ENCODE results near the gene ZFP36L2.
"Not testable (repeated sequence)": the region's sequence is repeated elsewhere in the genome, so short reads cannot be mapped to it uniquely, and the experiment has no call there.

Gene ZFP36L2

GRCh38 chr2:43209204-43209717 is 17.1 kb downstream of the ZFP36L2 start:
- no peak for DNase-seq (ENCODE audit: low read depth in 2 of 2)

DNA sequence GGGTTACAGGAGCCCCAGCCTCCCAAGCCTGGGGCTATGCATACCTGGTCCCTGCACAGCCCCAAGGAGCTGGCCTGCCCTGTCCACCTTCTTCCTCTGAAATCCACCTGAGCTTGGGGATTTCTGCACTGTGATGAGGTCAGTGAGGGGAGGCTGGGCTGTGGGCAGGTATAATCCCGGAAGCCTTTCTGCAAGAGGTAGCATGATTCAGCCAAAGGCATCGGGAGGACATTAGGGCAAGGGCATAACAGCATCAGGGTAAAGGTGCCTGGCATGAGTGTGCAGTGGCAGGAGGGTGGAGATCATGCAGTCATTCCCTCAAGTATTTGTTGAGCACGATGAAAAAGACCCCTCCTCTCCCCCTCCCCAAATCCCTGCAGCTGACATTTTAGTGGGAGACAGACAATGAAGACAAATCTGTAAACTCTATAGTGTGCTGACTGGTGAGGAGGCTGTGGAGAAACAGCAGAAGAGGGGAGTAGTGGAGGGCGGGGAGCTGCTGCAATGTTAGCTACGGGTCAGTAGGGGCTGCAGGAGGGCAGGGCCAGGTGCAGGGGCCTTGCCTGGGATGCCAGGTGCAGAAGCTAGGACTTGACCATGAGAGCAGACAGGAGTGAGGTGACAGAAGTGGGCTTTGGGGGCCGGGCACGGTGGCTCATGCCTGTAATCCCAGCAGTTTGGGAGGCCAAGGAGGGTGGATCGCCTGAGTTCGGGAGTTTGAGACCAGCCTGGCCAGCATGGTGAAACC is 18.7 kb downstream of the ZFP36L2 start:
- no peak for DNase-seq (ENCODE audit: low read depth in 2 of 2)

GRCh38 chr2:43206602-43207001 is 19.8 kb downstream of the ZFP36L2 start:
- DNase-seq (ENCODE audit: low read depth in 2 of 2) = no peak

GRCh38 chr2:43203373-43203772 is 23.0 kb downstream of the ZFP36L2 start:
- no peak for DNase-seq (ENCODE audit: low read depth in 2 of 2)

GRCh38 chr2:43202289-43202688 is 24.1 kb downstream of the ZFP36L2 start:
- DNase-seq (ENCODE audit: low read depth in 2 of 2) = no peak

DNA sequence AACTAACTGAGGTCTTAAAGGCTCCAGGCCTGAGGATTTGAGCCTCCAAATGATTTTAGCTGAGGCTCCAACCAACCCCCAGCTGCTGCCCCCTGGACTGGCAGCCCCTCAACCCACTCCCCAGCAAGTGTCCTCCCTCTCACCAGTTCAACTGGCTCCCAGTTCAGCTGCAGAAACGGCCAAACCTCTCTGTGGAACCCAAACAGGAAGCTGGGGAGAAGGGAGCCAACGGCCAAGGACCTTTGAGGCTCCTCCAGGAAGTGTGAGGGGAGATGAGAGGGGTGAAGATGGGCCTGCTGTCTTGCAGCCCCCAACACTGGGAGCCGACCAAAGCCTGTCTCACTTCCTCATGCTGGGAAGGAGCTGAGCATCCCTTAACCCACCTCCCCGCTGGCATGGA is 24.9 kb downstream of the ZFP36L2 start:
- no peak for DNase-seq (ENCODE audit: low read depth in 2 of 2)

- DNase-seq (ENCODE audit: low read depth in 2 of 2) = no peak
Measured at GRCh38 chr2:43201016-43201415, 25.4 kb downstream of the ZFP36L2 start.

DNA sequence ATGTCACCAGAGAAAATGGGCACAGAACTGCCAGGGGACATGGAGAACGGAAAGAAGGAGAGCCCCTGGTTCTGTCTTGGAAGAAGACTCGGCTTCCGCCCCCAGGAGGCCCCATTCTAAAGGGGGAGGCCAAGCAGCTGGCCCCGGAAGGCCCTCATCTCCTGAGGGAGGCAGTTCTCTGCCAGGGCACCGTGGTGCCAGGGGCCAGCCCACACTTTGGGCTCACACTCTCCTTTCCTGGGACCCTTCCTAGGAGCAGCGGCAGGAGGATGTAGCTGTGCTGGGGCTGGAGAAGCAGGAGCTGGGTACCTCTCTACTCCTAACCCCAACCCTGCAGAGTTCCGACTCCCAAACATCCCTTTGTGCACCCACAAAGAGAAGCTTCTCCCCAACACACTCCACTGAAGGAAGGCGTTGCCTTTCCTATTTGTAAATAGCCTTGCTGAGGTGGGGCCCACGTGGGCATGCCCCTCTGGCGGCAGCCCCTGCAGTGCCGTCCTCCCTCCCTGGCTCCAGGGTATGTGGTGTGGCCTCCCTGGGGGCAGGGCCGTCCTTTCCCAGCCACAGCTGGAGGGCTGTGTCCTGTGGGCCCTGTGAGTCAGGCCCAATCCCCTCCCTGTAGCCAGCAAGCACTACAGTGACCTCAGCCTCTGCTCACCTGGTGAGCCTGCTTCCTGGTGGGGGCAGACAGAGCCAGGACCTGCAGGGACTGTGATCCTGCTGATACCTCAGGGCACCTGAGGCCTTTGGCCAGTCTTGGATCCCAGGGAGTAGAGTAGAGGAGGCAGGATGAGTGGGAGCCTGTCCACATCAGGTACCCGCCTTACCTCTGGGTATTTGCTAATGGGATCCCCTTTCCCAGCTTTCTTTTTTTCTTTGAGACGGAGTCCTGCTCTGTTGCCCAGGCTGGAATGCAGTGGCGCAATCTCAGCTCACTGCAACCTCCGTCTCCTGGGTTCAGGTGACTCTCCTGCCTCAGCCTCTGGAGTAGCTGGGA is 26.6 kb downstream of the ZFP36L2 start:
- DNase-seq (ENCODE audit: low read depth in 2 of 2) = no peak

DNA sequence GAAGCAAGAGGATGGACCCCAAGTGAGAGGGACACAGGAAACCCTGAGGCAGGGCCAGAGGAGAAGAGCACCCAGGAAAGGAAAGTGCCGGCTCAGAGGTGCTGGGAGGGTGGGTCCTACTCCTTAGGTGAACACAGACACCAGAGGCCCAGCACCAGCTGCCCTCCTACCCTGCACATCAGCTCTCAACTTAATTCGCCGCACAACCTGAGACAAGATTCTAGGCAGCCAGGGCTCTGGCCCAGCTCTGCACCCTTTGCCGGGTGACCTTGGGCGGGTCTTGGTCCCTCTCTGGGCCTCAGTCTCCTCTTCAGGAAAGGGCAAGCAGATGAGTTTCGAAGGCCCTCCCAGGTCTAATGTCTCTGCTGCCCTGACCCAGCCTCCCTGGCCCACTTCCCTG is 28.1 kb downstream of the ZFP36L2 start:
- no peak for DNase-seq (ENCODE audit: low read depth in 2 of 2)

DNA sequence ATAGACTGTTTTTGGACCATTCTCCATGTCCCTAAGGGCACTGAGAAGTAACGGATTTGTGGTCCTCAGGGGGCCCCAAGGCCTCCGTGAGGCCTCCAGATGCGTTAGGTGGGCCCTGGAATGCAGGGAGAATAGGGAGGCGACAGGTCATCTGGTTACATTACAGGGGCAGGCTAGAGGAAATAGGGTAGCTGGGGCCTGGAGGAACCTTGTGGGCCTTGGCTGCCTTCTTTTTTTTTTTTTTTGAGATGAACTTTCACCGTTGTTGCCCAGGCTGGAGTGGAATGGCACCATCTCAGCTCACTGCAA is 28.9 kb downstream of the ZFP36L2 start:
- no peak for DNase-seq (ENCODE audit: low read depth in 2 of 2)

DNA sequence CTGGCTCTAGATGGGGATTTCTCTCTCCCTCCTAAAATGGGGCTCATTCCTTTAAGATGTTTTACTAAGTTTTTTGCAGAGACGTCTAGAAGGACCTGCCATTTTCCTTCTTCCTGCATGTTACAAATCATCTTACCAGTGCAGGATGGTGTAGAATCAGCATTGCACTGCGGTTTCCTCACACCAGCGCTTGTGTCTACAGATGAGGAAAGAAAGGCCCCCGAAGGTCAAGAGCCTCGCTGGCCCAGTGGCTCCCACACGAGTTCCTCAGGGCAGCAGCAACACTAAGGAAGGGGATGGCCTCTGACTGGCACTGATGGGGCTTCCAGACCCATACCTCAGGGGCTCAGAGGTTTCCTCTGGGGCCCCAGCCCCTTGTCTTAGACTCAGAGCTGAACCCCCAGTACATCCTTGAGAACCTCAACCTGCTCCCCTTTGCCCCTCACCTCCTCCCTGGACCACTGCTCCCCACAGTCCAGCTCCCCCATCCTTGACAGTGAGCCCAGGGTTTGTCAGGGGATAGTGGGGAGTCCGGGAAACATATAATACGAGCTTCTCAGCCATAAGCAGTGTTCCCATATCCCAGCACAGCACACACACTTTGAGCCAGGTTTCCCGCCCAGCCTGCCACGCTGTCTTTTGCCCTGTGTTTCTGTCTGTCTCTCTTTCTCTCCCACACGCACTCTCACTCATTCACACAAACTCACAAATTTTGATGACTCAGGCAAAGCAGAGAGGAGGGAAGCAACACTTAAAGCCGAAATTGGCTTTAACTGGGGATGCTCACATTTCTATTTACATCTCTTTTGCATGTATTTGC is 29.4 kb downstream of the ZFP36L2 start:
- no peak for DNase-seq (ENCODE audit: low read depth in 2 of 2)

- no peak for DNase-seq (ENCODE audit: low read depth in 2 of 2)
Measured at GRCh38 chr2:43194121-43194869, 32.1 kb downstream of the ZFP36L2 start.

GRCh38 chr2:43193652-43194120 is 32.7 kb downstream of the ZFP36L2 start:
- DNase-seq (ENCODE audit: low read depth in 2 of 2) = no peak

GRCh38 chr2:43192744-43193651 is 33.4 kb downstream of the ZFP36L2 start:
- no peak for DNase-seq (ENCODE audit: low read depth in 2 of 2)

GRCh38 chr2:43191947-43192516 is 34.4 kb downstream of the ZFP36L2 start:
- no peak for DNase-seq (ENCODE audit: low read depth in 2 of 2)

GRCh38 chr2:43190311-43191052 is 35.9 kb downstream of the ZFP36L2 start:
- DNase-seq (ENCODE audit: low read depth in 2 of 2) = no peak

- not testable (repeated sequence) for DNase-seq (ENCODE audit: low read depth in 2 of 2)
Measured at GRCh38 chr2:43189861-43190260, 36.5 kb downstream of the ZFP36L2 start.

- no peak for DNase-seq (ENCODE audit: low read depth in 2 of 2)
Measured at GRCh38 chr2:43188561-43189386, 37.6 kb downstream of the ZFP36L2 start.

Data from stimulated activated CD8-positive, alpha-beta memory T cell treated with anti-CD3 and anti-CD28 coated beads, Interleukin-2, amount 100 ng/mL, for 48 hours (primary cell).